HCT116 (cell line): Measurements from ENCODE around the gene TMEM47. TPM values are rescaled to one million over a fixed set of nuclear protein-coding genes. Genes with fewer than 3 reads are reported as not detected.

Source experiments
- ATAC-seq: fragments of 200-7000 bp; cut with Tn5 transposase; 2 replicates; pipeline ENCODE4 v1.9.1; 2020; ENCODE audit warnings: mild to moderate bottlenecking, moderate library complexity
- BruUV-seq: library from RNA; stranded (reverse); fragments of 400-500 nt; replicated peaks from 2 replicates; lab custom pipeline; 2021; lab: Mats Ljungman, UMichigan
- CTCF ChIA-PET: fragments of 300-600 bp; sonication (Branson Sonifier 250); formaldehyde crosslinking; loops from one replicate; lab custom pipeline; 2021; ENCODE audit warnings: antibody characterized with exemption; lab: Charles Lee
- POLR2A ChIA-PET: fragments of 300-600, 350-600 bp; sonication (Branson Sonifier 250); formaldehyde crosslinking; loops from one replicate; lab custom pipeline; 2021; ENCODE audit warnings: antibody characterized with exemption; lab: Charles Lee
- RAD21 ChIA-PET, 2 experiments: fragments of 300-600 bp; sonication (Branson Sonifier 250); formaldehyde crosslinking; loops; one replicate each; lab custom pipeline; 2023; ENCODE audit warnings: low total read pairs in 2 of 2; ENCODE audit not compliant: uncharacterized antibody in 2 of 2, unreplicated experiment in 2 of 2, low non-redundant PET in 1 of 2; lab: Charles Lee
- DNase-seq: peaks from one replicate; pipeline ENCODE4 v3.0.0-alpha.2; 2010; ENCODE audit warnings: low read depth, low spot score
- H2AFZ ChIP-seq: fragments of 200-600 bp; shearing (Covaris generic), sonication (generic); 2 replicates; pipeline ENCODE4 v1.6.1; 2017; ENCODE audit warnings: low read depth, mixed run types, mixed read lengths, antibody characterized with exemption, low read length; ENCODE audit not compliant: poor library complexity, severe bottlenecking
- H3K27ac ChIP-seq: 2 replicates; pipeline ENCODE4 v1.5.1; 2012; ENCODE audit warnings: low read depth, low read length
- H3K27me3 ChIP-seq: fragments of 200-600 bp; sonication (generic); 2 replicates; pipeline ENCODE4 v1.6.1; 2016; ENCODE audit warnings: mixed run types, low read length, mixed read lengths; ENCODE audit not compliant: insufficient read depth
- H3K36me3 ChIP-seq, 2 experiments: fragments of 200-500 bp in 1 of 2; fragments of 200-600 bp in 1 of 2; sonication (Bioruptor generic) in 1 of 2; sonication (generic) in 1 of 2; 2 replicates each; pipeline versions ENCODE4 v1.5.1 to v1.6.1; 2014 to 2016; ENCODE audit warnings: low read length in 2 of 2, inconsistent platforms in 1 of 2, mixed read lengths in 1 of 2, mixed run types in 1 of 2; ENCODE audit not compliant: insufficient read depth in 2 of 2, control insufficient read depth in 1 of 2
- H3K4me1 ChIP-seq, 2 experiments: fragments of 200-600 bp in 1 of 2; sonication (generic) in 1 of 2; 2 replicates each; pipeline versions ENCODE4 v1.5.1 to v1.6.1; 2012 to 2017; ENCODE audit warnings: low read length in 2 of 2, inconsistent platforms in 1 of 2, mild to moderate bottlenecking in 1 of 2, mixed read lengths in 1 of 2, mixed run types in 1 of 2, moderate library complexity in 1 of 2; ENCODE audit not compliant: insufficient read depth in 2 of 2, control insufficient read depth in 1 of 2
- H3K4me2 ChIP-seq: fragments of 200-600 bp; sonication (generic); 2 replicates; pipeline ENCODE4 v1.6.1; 2017; ENCODE audit warnings: mixed run types, low read length, mixed read lengths
- H3K4me3 ChIP-seq, 2 experiments: fragments of 200-600 bp in 1 of 2; sonication (generic) in 1 of 2; replicated peaks in 1 of 2; 2 replicates each; pipeline ENCODE4 v1.5.1; 2011 to 2016; ENCODE audit warnings: low read length in 2 of 2, control low read depth in 1 of 2, low read depth in 1 of 2, mild to moderate bottlenecking in 1 of 2, mixed read lengths in 1 of 2, mixed run types in 1 of 2
- H3K79me2 ChIP-seq: fragments of 200-600 bp; sonication (generic); 2 replicates; pipeline ENCODE4 v1.6.1; 2017; ENCODE audit warnings: mild to moderate bottlenecking, mixed run types, low read length, moderate library complexity, mixed read lengths; ENCODE audit not compliant: insufficient read depth
- H3K9ac ChIP-seq: fragments of 200-600 bp; sonication (generic); 2 replicates; pipeline ENCODE4 v1.6.1; 2016; ENCODE audit warnings: low read length, mixed read lengths
- H3K9me2 ChIP-seq: fragments of 200-600 bp; sonication (generic), shearing (Covaris generic); 2 replicates; pipeline ENCODE4 v1.6.1; 2017; ENCODE audit warnings: mixed run types, mild to moderate bottlenecking, moderate library complexity; ENCODE audit not compliant: insufficient read depth
- H3K9me3 ChIP-seq, 2 experiments: fragments of 200-500 bp in 1 of 2; fragments of 200-600 bp in 1 of 2; sonication (Bioruptor generic) in 1 of 2; sonication (generic) in 1 of 2; 2 replicates each; pipeline ENCODE4 v1.6.1; 2014 to 2017; ENCODE audit warnings: low read length in 2 of 2, mixed read lengths in 2 of 2, inconsistent platforms in 1 of 2, low read depth in 1 of 2, mild to moderate bottlenecking in 1 of 2, mixed run types in 1 of 2, moderate library complexity in 1 of 2; ENCODE audit not compliant: control insufficient read depth in 1 of 2, insufficient read depth in 1 of 2
- H4K20me1 ChIP-seq: fragments of 200-600 bp; sonication (generic), shearing (Covaris generic); 2 replicates; pipeline ENCODE4 v1.6.1; 2017; ENCODE audit warnings: mixed run types, mild to moderate bottlenecking, moderate library complexity; ENCODE audit not compliant: insufficient read depth
- CBX3 ChIP-seq: IDR thresholded peaks from 2 replicates; pipeline ENCODE4 v1.6.1; 2012; ENCODE audit warnings: low read depth
- CEBPB ChIP-seq: IDR thresholded peaks from 2 replicates; pipeline ENCODE4 v1.6.1; 2012; ENCODE audit warnings: low read depth
- EGR1 ChIP-seq: IDR thresholded peaks from 2 replicates; pipeline ENCODE4 v1.6.1; 2012; ENCODE audit warnings: low read depth
- ELF1 ChIP-seq: IDR thresholded peaks from 2 replicates; pipeline ENCODE4 v1.6.1; 2012; ENCODE audit warnings: low read depth, borderline replicate concordance
- EZH2 ChIP-seq: fragments of 200-600 bp; sonication (generic); IDR thresholded peaks from 2 replicates; pipeline ENCODE4 v1.6.1; 2017; ENCODE audit warnings: antibody characterized with exemption, mixed run types
- EZH2phosphoT487 ChIP-seq: fragments of 200-600 bp; IDR thresholded peaks from 2 replicates; pipeline ENCODE4 v1.6.1; 2018; ENCODE audit warnings: antibody characterized with exemption, borderline replicate concordance
- FOSL1 ChIP-seq: IDR thresholded peaks from 2 replicates; pipeline ENCODE4 v1.6.1; 2012; ENCODE audit warnings: low read depth
- JUND ChIP-seq: IDR thresholded peaks from 2 replicates; pipeline ENCODE4 v1.6.1; 2012
- MAX ChIP-seq: IDR thresholded peaks from 2 replicates; pipeline ENCODE4 v1.6.1; 2012
- RAD21 ChIP-seq: IDR thresholded peaks from 2 replicates; pipeline ENCODE4 v1.6.1; 2012; ENCODE audit warnings: low read depth, mild to moderate bottlenecking
- REST ChIP-seq: IDR thresholded peaks from 2 replicates; pipeline ENCODE4 v1.6.1; 2012; ENCODE audit warnings: low read depth
- SIN3A ChIP-seq: IDR thresholded peaks from 2 replicates; pipeline ENCODE4 v1.6.1; 2012; ENCODE audit warnings: low read depth
- SP1 ChIP-seq: IDR thresholded peaks from 2 replicates; pipeline ENCODE4 v1.6.1; 2012; ENCODE audit warnings: low read depth
- SRF ChIP-seq: IDR thresholded peaks from 2 replicates; pipeline ENCODE4 v1.6.1; 2012; ENCODE audit warnings: low read depth
- TCF7L2 ChIP-seq: IDR thresholded peaks from 2 replicates; pipeline ENCODE4 v1.7.0; 2011; ENCODE audit warnings: borderline replicate concordance, inconsistent platforms; ENCODE audit not compliant: insufficient read depth, insufficient read length; ENCODE audit errors: extremely low read depth
- YY1 ChIP-seq: IDR thresholded peaks from 2 replicates; pipeline ENCODE4 v1.6.1; 2011; ENCODE audit warnings: low read length, low read depth, moderate library complexity, mild to moderate bottlenecking; ENCODE audit not compliant: insufficient replicate concordance; ENCODE audit errors: extremely low read depth
- ZBTB33 ChIP-seq: IDR thresholded peaks from 2 replicates; pipeline ENCODE4 v1.6.1; 2011; ENCODE audit warnings: mild to moderate bottlenecking, low read length, moderate library complexity; ENCODE audit not compliant: insufficient replicate concordance; ENCODE audit errors: extremely low read depth
- ZFX ChIP-seq: fragments of 450-650 bp; IDR thresholded peaks from 2 replicates; pipeline ENCODE4 v1.6.1; 2017
- ZNF274 ChIP-seq: fragments of 200-500 bp; sonication (Bioruptor generic); IDR thresholded peaks from 2 replicates; pipeline ENCODE4 v1.6.1; 2014; ENCODE audit warnings: mild to moderate bottlenecking, low read depth, low read length, inconsistent platforms
- intact Hi-C: fragments of 100-400 bp; cut with micrococcal nuclease; formaldehyde crosslinking; loops from 2 replicates; pipeline ENCODE4 v1.10.0; 2022
- total RNA-seq: library from RNA; stranded (reverse); gene quantifications from one replicate; pipeline ENCODE4 v1.2.1, GENCODE V29; 2021; ENCODE audit not compliant: unreplicated experiment

TMEM47 gene
- total RNA-seq, 1 experiment from 2014 or later, result 0.10 TPM

- POLR2A ChIA-PET, result no interaction called here
- no peak overlapping the region for H3K27ac ChIP-seq
- H3K9me3 ChIP-seq, result no peaks in the 10 kb centered on the region
- no peaks in the 10 kb centered on the region for H3K4me1 ChIP-seq
- no TSS peak for BruUV-seq
- intact Hi-C loops, result no loop called here
- no peak overlapping the region for H3K4me3 ChIP-seq
- no peaks in the 10 kb centered on the region for H3K9me2 ChIP-seq
- no peak for DNase-seq
- no peaks in the 10 kb centered on the region for H4K20me1 ChIP-seq
- no peaks in the 10 kb centered on the region for H3K27me3 ChIP-seq
- H3K4me2 ChIP-seq, result no peak overlapping the region
- RAD21 ChIA-PET, result no interaction called here
- no peak overlapping the region for H2AFZ ChIP-seq
- CTCF ChIA-PET, result no interaction called here
- TF ChIP-seq ELF1, result no peak
- no peak for TF ChIP-seq RAD21
- TF ChIP-seq CEBPB, result no peak
- no peak for TF ChIP-seq SIN3A
- no peak for TF ChIP-seq EZH2phosphoT487
- H3K9ac ChIP-seq, result no peak overlapping the region
- no peaks in the 10 kb centered on the region for H3K36me3 ChIP-seq
- no peak for ATAC-seq
- H3K79me2 ChIP-seq, result no peaks in the 10 kb centered on the region
These were observed 1.2 kb upstream of the TMEM47 start for GRCh38 chrX:34658326-34658725.

- Histone ChIP-seq H3K79me2 (no peaks in the 10 kb centered on the region), H4K20me1 (no peaks in the 10 kb centered on the region), H3K27me3 (no peaks in the 10 kb centered on the region), H3K4me1 (no peaks in the 10 kb centered on the region), H3K4me2 (no peak overlapping the region), H3K9ac (no peak overlapping the region), H2AFZ (no peak overlapping the region), H3K9me3 (no peaks in the 10 kb centered on the region), H3K9me2 (no peaks in the 10 kb centered on the region), H3K36me3 (no peaks in the 10 kb centered on the region), H3K27ac (no peak overlapping the region), H3K4me3 (no peak overlapping the region)
- CTCF ChIA-PET, result no interaction called here
- intact Hi-C loops, result no loop called here
- no TSS peak for BruUV-seq
- RAD21 ChIA-PET, result no interaction called here
- POLR2A ChIA-PET, result no interaction called here
- ATAC-seq (no peak), DNase-seq (no peak)
- TF ChIP-seq RAD21 (no peak), MAX (no peak), EZH2 (no peak), JUND (no peak), TCF7L2 (no peak), CBX3 (no peak), ZFX (no peak), ZNF274 (no peak), REST (no peak), YY1 (no peak), ZBTB33 (no peak), ELF1 (no peak), SP1 (no peak), SRF (no peak), FOSL1 (no peak), EGR1 (no peak)
These were observed 613 bp upstream of the TMEM47 start for GRCh38 chrX:34657726-34658070.
